HG02973 (cell line): ENCODE results near the gene SPACA4.

Experiments used
- ATAC-seq: cut with Tn5 transposase; IDR thresholded peaks from one replicate; pipeline ENCODE4 v1.9.1; 2021; ENCODE audit warnings: moderate library complexity; ENCODE audit not compliant: unreplicated experiment

The SPACA4 gene

GRCh38 chr19:48596679-48597465, 9.7 kb upstream of the SPACA4 start:
- ATAC-seq = no peak

DNA sequence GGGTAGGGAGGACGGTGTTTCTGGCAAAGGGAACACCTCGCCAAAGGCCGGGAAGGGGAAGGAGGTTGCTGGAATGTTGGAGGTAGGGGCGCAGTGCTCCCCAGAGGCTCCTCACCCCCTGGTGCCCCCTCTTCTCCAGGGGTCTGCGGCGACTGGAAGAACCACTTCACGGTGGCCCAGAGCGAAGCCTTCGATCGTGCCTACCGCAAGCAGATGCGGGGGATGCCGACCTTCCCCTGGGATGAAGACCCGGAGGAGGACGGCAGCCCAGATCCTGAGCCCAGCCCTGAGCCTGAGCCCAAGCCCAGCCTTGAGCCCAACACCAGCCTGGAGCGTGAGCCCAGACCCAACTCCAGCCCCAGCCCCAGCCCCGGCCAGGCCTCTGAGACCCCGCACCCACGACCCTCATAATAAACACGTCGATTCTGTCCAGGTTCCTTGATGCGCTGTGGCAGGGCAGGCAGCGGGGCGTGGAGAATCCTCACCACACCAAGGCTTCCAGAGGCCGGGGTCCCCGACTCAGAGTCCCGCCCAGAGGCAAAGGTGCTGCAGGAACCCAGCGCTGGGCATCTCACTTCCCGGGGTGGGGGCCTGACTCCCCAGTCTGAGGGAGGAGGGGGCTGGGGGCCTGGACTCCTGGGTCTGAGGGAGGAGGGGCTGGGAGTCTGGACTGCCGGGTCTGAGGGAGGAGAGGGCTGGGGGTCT, 7.4 kb upstream of the SPACA4 start:
- no peak for ATAC-seq

DNA sequence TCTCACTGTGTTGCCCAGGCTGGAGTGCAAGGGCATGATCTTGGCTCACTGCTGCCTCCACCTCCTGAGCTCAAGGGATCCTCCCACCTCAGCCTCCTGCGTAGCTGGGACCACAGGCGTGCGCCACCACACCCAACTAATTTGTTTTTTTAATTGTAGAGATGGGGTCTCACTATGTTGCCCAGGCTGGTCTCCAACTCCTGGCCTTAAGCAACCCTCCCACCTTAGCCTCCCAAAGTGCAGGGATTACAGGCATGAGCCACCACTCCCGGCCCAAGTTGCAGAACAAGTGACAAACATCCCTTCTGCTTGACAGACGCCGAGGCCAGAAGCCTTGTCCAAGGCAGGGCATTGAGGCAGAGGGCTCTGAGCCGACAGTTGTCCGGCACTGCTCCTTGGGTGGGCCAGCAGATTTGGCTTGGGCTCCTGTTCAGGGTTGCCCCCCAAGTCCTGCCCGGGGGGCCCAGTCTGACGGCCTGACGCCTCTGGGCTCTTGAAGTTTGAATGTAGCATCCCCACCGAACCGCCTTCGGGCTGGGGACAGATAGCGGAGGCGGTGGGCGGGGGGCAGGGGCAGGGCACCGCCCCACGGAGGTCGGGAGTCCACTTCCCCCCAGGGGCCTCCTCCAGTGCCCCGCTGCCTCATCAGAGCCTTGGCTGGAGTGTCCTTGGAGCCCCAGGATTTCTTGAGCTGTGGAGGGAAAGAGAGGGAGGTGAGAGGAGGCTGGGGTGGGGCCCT, 5.7 kb upstream of the SPACA4 start:
- no peak for ATAC-seq

DNA sequence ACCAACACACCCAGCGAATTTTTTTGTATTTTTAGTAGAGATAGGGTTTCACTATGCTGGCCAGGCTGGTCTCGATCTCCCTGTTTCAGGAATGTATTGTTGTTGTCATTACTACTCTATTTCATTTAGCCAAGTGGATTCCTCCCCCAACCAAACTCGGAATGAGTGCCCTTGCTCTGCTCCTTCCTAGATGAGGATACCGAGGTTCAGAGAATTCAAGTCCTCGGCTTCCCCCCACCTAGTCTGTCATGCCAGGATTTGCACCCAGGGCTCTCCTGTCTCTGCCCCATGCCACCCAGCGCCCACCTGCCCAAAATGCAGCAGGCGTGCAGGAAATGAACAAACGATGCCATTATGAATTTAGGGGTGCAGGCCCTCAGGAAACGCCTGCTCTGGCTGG, 3.5 kb upstream of the SPACA4 start:
- no peak for ATAC-seq

DNA sequence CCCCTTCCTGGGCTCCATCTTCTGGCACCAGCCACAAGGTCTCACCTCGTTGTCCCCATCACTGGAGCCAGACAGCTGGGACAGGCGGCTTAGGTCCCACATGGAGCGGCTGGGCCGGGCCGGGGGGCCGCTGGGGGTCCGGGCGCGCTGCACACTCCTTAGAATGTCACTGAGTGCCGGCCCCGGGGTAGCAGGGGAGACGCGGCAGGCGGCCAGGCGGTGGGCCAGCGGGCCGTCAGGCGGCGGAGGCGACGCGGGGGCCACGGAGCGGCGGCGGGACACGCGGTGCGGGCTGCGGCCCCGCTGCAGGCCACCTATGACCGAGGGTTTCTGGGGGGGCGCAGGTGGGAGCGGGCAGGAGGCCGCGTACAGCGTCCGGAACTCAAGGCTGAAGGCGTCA, 3.1 kb upstream of the SPACA4 start:
- ATAC-seq = no peak

DNA sequence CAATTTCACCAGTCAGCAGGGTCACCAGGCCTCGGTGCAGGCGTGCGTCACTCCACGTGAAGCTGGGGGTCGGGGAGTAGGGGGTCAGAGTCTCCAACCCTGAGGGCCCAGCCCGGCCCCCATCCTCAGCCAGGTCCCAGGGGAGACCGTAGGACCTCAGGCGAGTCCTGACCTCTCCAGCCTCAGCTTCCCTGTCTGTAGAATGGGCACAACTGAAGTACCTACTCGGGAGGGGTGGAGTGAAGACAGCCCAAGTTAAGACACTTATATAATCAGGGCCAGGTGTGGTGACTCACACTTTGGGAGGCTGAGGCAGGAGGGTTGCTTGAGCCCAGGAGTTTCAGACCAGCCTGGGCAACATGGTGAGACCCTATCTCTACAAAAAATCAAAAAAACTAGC, 2.7 kb upstream of the SPACA4 start:
- no peak for ATAC-seq

DNA sequence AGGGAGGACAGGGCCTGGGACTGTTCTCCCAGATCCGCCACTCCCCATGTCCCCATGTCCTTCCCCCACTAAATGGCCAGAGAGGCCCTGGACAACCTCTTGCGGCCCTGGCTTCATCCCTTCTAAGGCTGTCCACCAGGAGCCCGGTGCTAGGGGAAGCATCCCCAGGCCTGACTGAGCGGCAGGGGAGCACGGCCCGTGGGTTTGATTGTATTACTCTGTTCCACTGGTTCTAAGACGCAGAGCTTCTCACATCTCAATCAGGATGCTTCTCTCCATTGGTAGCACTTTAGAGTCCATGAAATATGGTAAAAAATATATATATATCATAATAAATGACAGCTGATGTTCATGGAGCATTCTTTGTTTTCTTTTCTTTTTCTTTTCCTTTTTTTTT, 815 bp downstream of the SPACA4 start:
- ATAC-seq = no peak

GRCh38 chr19:48608798-48609263, 2.3 kb downstream of the SPACA4 start:
- no peak for ATAC-seq

DNA sequence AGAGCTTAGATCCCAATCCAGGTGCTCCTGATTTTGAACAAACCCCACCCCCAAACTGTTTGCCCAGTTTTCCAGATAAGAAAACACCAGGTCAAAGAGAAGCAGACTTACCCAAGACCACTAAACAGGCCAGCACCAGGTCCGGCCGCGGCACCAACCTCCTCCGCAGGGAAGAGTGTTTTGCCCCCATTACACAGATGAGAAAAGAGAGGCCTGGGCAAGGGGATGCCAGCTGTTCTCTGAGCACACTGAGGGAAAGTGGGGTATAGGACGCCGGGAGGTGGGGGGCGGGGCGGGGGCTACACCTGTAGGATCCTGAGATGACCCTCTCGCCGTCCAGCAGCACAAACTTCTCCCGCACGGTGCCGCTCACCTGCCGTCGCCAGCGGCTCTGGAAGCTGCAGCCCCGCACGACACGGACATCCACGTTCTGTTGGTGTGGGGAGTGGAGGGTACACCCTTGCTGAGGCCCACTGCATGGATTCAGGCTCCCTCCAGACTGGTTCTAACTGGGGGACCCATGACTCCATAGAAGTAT, 3.1 kb downstream of the SPACA4 start:
- ATAC-seq = no peak

DNA sequence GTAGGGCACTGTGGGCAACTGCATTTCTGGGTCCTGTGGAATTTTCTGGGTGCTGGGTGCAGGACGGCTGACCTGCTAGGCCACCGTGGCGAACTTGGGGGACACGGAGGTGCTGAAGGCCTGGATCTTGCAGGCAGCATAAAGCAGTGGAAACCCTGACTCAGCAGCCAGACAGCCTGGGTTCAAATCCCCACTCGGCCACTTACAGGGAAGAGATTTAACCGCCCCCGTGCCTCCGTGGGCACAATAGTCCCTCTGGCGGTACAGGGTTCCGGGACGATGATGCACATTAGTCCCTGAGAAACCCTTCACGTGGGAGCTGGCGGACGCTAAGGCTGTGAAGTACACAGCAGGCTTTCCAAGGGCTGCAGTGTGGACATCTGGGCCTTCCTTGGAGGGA, 5.3 kb downstream of the SPACA4 start:
- no peak for ATAC-seq

- no peak for ATAC-seq
Measured at GRCh38 chr19:48613024-48613851, 6.7 kb downstream of the SPACA4 start.

GRCh38 chr19:48613852-48614435, 7.4 kb downstream of the SPACA4 start:
- no peak for ATAC-seq

GRCh38 chr19:48614436-48615230, 8.1 kb downstream of the SPACA4 start, which contains the start of gene FAM83E:
Gene FAM83E (minus strand): TSS chr19:48615076. CDS start chr19:48613372, 1,704 bp downstream.
- ATAC-seq = no peak

DNA sequence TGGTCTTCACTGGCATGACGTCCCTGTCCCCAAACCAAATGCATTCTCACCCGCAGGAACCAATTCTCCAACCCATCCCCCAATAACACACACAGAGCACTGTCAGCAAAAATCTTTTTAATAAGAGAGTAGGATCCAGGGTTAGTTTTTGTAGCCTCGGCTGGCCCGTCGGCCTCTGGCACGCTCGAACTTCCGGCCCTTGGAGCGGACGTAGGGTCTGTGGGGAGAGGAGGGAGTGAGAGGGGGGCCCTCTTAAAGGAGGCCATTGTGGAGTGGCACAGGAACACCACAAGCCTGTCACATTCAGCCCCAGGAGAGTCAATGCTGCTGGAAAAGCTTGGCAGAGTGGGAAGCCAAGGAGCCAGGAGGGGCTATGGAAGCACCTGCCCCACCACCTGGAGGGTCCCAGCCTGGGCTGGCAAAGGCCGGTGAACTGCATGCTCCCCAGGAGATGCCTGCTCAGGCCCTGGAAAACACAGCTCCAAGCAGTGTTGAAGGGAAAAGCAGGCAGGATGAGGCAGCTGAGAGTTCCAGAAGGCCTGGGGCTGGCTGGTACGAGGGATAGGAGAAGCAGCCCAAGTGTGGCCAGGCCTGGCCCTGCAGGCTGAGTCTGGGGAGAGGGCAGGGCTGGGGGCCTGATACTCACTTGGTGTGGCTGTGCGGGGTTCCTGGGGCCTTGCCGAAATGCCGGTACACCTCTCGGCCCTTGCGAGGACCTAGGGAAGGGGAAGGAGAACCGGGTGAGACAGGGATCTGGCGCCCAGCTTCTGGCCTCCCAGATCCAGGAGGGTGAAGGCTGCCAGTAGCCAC, 8.9 kb downstream of the SPACA4 start:
- ATAC-seq = no peak

GRCh38 chr19:48616041-48616436, 9.5 kb downstream of the SPACA4 start:
- ATAC-seq = no peak

GRCh38 chr19:48616491-48617056, 10.0 kb downstream of the SPACA4 start:
- ATAC-seq = no peak

GRCh38 chr19:48617146-48617937, 10.8 kb downstream of the SPACA4 start:
- no peak for ATAC-seq
